Heart right ventricle (tissue), 16 donors: ENCODE data around the gene TRIM51G. TPM values are rescaled to one million over a fixed set of nuclear protein-coding genes. Genes with fewer than 3 reads are reported as not detected.
"Not testable (repeated sequence)": the region's sequence is repeated elsewhere in the genome, so short reads cannot be mapped to it uniquely, and the experiment has no call there.

Source experiments
- ATAC-seq, 8 donors: fragments of 200-7000 bp; cut with Tn5 transposase; one replicate each; pipeline ENCODE4 v1.9.1; 2020; ENCODE audit warnings: mild to moderate bottlenecking in 8 of 8, moderate library complexity in 8 of 8, moderate number of reproducible peaks in 1 of 8
- DNase-seq, 2 donors: peaks; one replicate each; pipeline ENCODE4 v3.0.0-alpha.2; 2020
- H3K27ac ChIP-seq, 10 donors: fragments of 200-600 bp; sonication (generic) in 2 of 10; one replicate each; pipeline versions ENCODE4 v1.5.0 to v1.8.0; 2020 to 2022; ENCODE audit warnings: mild to moderate bottlenecking in 3 of 10
- H3K27me3 ChIP-seq, 7 donors: fragments of 200-600 bp; one replicate each; pipeline ENCODE4 v1.8.0; 2021 to 2022; ENCODE audit warnings: mild to moderate bottlenecking in 2 of 7
- H3K36me3 ChIP-seq, 9 donors: fragments of 200-600 bp; sonication (generic) in 1 of 9; one replicate each; pipeline versions ENCODE4 v1.5.0 to v1.8.0; 2020 to 2022; ENCODE audit warnings: mild to moderate bottlenecking in 2 of 9
- H3K4me1 ChIP-seq, 9 donors: fragments of 200-600 bp; sonication (generic) in 1 of 9; one replicate each; pipeline versions ENCODE4 v1.5.0 to v1.8.0; 2020 to 2022; ENCODE audit warnings: mild to moderate bottlenecking in 4 of 9
- H3K4me3 ChIP-seq, 10 donors: fragments of 200-600 bp; sonication (generic) in 2 of 10; one replicate each; pipeline versions ENCODE4 v1.5.0 to v1.8.0; 2020 to 2022; ENCODE audit warnings: mild to moderate bottlenecking in 7 of 10, moderate library complexity in 2 of 10
- H3K9me3 ChIP-seq, 11 donors: fragments of 200-600 bp in 10 of 11; sonication (generic) in 2 of 11; one replicate each; pipeline versions ENCODE4 v1.5.0 to v1.8.0; 2013 to 2022; ENCODE audit warnings: mild to moderate bottlenecking in 2 of 11, control low read depth in 1 of 11, moderate library complexity in 1 of 11
- WGBS, 2 donors: extraction: QIAGEN DNeasy Blood & Tissue Kit; methylation state at CpG; one replicate each; pipeline ENCODE4 v1.1.7; 2013; ENCODE audit warnings: inconsistent platforms in 1 of 2; 5-methylcytosine and 5-hydroxymethylcytosine counted together
- intact Hi-C, 10 donors: fragments of 100-400 bp; cut with DNase I; formaldehyde crosslinking; loops; one replicate each; pipeline versions ENCODE4 v1.11.1 to v1.14.2; 2022
- long read RNA-seq, 3 donors: library from polyadenylated mRNA; unstranded; transcript quantifications; one replicate each; pipeline ENCODE4 v2.0.0, GENCODE V29; 2020 to 2021
- polyA plus RNA-seq, 2 donors: library from polyadenylated mRNA; stranded (reverse); fragments of 200-250 nt; gene quantifications; one replicate each; pipeline ENCODE4 v1.2.3, GENCODE V29; 2013
- total RNA-seq, 10 donors: library from RNA; stranded (reverse); fragmentation: NEBNext Ultra II Directional in 3 of 10; extraction: Animal tissue kit (Norgen Biotek cat#: 25700) in 3 of 10; gene quantifications; one replicate each; pipeline versions ENCODE4 v1.2.1 to v1.2.4, GENCODE V29; 2021 to 2023
- donor health status: Arrhythmogenic right ventricular cardiomyopathy.
- donor health status: ischemic (EF 13 %, LVEDD 7.1; RV severe dilation, severe dysfunction).
- donor health status: healthy with polysubstance abuse.
- donor health status: DM: no; HTN: yes; CAD: no.
- donor health status: DM: no; HTN: no; CAD: no.
- donor health status: ischemic (EF 25% LVEDD 6.9; RV normal size, moderate dysfunction).
- donor health status: ischemic (EF 25% LVEDD 5.7; RV mildly dilated, moderate dysfunction).
- donor health status: healthy.
- donor health status: DM: yes; HTN: yes; CAD: no.
- donor health status: Ischemic cardiomyopathy.
- donor health status: ischemic (EF 35%, LVEDD 5.7; RV mildly dilated, moderate dysfunction).
- donor health status: nonischemic (EF 11% LVEDD 7.7; RV severe dilation, severe dysfunction).
- donor health status: DM: yes; HTN: yes; CAD: no.
- donor health status: PGD.
- donor health status: ischemic (EF 29% LVEDD 5.4; RV normal size, mild dysfunction).
- donor health status: nonischemic (EF 23%, LVEDD 6.1; RV moderate dilation, normal function).

TRIM51G gene, protein sequence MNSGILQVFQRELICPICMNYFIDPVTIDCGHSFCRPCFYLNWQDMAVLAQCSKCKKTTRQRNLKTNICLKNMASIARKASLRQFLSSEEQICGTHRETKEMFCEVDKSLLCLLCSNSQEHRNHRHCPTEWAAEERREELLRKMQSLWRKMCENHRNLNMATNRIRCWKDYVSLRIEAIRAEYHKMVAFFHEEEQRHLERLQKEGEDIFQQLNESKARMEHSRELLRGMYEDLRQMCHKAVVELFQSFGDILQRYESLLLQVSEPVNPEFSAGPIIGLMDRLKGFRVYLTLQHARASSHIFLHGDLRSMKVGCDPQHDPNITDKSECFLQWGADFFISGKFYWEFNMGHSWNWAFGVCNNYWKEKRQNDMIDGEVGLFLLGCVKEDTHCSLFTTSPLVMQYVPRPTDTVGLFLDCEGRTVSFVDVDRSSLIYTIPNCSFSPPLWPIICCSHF
- total RNA-seq (not detected), polyA plus RNA-seq (not detected)
- long read RNA-seq, donor 1 = 0 reads
- long read RNA-seq, donor 2 = 0 reads
- long read RNA-seq, donor 3 = 0 reads

DNA sequence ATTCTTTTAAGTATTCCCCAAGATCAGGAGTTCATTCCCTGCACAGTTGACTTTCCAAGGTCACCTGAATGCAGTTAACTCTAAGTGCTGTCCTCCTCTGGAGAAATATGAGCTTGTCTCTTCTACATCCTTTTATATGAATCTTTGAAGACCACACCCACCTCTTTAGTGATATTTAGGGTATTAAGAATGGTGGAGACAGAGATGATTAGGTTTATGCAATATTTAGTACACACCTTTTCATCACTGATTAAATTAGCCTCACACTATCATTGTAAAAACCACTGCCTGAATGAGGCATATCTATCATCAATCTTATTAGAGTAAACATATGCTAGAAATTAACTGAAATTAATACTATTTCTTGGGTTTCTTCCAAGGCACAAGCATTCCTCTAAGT, at the start of gene TRIM51G:
Gene TRIM51G (minus strand): TSS at position 101 of the 400 bp plus-strand sequence. CDS start 2,190 bp downstream, outside the sequence.
- H3K9me3 ChIP-seq, intact Hi-C loops: not testable (repeated sequence)

DNA sequence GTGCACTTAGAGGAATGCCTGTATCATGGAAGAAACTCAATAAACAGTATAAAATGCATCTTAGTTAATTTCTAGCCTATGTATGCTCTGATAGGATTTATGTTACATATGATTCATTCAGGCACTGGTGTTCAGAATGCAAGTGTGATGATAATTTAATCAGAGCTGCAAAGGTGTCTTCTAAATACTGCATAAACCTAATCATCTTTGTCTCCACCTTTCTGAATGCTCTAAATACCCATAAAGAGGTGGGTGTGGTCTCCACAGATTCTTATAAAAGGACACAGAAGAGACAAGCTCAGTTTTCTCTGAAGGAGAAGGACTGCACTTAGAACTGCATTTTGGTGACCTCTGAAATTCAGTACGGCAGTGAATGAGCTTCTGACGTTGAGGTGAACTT, 44.8 kb upstream of the TRIM51G start, which contains the start of gene TRIM49B:
Gene TRIM49B (plus strand): TSS at position 301 of the 400 bp plus-strand sequence. CDS start 2,777 bp downstream, outside the sequence.
- WGBS, 2 donors = 23 to 28% methylated on average over 2 of the region's 2 CpGs

More for the DNA sequence above, at the start of gene TRIM51G:
- H3K27ac ChIP-seq, DNase-seq, H3K4me3 ChIP-seq, H3K27me3 ChIP-seq, ATAC-seq, H3K36me3 ChIP-seq, H3K4me1 ChIP-seq: not testable (repeated sequence)

DNA sequence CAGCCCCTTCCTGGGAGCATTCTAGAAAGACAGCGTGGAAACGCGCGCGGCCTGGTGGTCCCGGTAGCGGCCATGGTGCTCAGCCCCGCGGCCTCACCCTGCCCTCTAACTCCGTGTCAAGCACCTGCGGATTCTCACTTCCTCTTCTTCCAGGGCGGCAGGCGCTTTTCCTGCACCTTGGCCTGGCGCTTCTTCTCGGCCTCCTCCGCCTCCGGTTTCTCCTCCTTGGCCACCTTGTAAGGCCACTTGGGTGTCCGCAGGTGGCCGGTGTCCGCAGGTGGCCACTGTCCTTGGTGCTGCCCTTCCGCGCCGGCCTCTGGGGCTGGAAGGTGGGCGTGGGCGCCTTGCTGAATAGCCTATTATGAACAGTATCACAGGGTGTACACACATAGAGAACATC, 15.1 kb downstream of the TRIM51G start:
- 92 to 94% methylated on average over 25 of the region's 25 CpGs for WGBS, 2 donors
- not testable (repeated sequence) for ATAC-seq

More for the DNA sequence above, 44.8 kb upstream of the TRIM51G start, which contains the start of gene TRIM49B:
- intact Hi-C loops, ATAC-seq, H3K4me3 ChIP-seq, H3K27me3 ChIP-seq, H3K36me3 ChIP-seq, H3K9me3 ChIP-seq, H3K4me1 ChIP-seq, H3K27ac ChIP-seq, DNase-seq: not testable (repeated sequence)

DNA sequence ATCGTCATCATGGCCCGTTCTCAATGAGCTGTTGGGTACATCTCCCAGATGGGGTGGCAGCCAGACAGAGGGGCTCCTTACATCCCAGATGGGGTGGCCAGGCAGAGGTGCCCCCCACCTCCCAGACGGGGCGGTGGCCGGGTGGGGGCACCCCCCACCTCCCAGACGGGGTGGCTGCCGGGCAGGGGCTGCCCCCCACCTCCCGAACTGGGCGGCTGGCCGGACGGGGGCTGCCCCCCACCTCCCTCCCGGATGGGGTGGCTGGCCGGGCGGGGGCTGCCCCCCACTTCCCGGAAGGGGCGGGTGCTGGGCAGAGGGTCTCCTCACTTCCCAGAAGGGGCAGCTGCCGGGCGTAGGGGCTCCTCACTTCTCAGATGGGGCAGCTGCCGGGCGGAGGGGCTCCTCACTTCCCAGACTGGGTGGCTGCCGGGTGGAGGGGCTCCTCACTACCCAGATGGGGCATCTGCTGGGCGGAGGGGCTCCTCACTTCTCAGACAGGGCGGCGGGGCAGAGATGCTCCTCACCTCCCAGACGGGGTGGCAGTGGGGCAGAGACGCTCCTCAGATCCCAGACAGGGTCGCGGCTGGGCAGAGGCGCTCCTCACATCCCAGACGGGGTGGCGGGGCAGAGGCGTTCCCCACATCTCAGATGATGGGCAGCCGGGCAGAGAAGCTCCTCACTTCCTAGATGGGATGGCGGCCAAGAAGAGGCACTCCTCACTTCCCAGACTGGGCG, 28.2 kb downstream of the TRIM51G start:
- H3K4me3 ChIP-seq, H3K9me3 ChIP-seq, H3K27me3 ChIP-seq, intact Hi-C loops, H3K4me1 ChIP-seq, H3K36me3 ChIP-seq, ATAC-seq, H3K27ac ChIP-seq, DNase-seq: not testable (repeated sequence)
- 85 to 90% methylated on average over 32 to 35 of the region's 35 CpGs for WGBS, 2 donors

More for the DNA sequence above, 15.1 kb downstream of the TRIM51G start:
- DNase-seq, H3K27me3 ChIP-seq, H3K27ac ChIP-seq, H3K9me3 ChIP-seq, intact Hi-C loops, H3K4me3 ChIP-seq, H3K36me3 ChIP-seq, H3K4me1 ChIP-seq: not testable (repeated sequence)

DNA sequence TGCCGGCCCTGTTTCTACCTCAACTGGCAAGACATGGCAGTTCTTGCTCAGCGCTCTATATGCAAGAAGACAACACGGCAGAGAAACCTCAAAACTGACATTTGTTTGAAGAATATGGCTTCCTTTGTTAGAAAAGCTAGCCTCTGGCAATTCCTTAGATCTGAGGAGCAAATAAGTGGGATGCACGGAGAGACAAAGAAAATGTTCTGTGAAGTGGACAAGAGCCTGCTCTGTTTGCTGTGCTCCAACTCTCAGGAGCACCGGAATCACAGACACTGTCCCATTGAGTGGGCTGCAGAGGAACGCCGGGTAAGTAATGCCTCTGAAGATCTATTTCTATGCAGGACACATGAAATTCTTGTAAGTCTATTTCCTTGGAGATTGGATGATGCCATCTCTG, 37.9 kb downstream of the TRIM51G start:
- H3K9me3 ChIP-seq, H3K27me3 ChIP-seq, H3K36me3 ChIP-seq, intact Hi-C loops, DNase-seq, ATAC-seq, H3K4me3 ChIP-seq, H3K27ac ChIP-seq, H3K4me1 ChIP-seq: not testable (repeated sequence)
- WGBS, 2 donors = 77 to 82% methylated on average over 7 of the region's 7 CpGs

Other genes starting within 250 kb of the TRIM51G start
- gene TRIM49B, start 44.9 kb upstream of the TRIM51G start, total RNA-seq = not detected
- gene TRIM49B, start 44.9 kb upstream of the TRIM51G start, polyA plus RNA-seq = not detected
- gene TRIM64C, start 75.2 kb upstream of the TRIM51G start, total RNA-seq = not detected
- not detected for gene TRIM64C, start 75.2 kb upstream of the TRIM51G start, polyA plus RNA-seq
- under 1 TPM in 6 of 10 donors, not detected in 4; 0.13 to 0.61 (median 0.46) TPM for gene FOLH1, start 224.7 kb upstream of the TRIM51G start, total RNA-seq
- under 1 TPM; 0.03 to 0.15 TPM for gene FOLH1, start 224.7 kb upstream of the TRIM51G start, polyA plus RNA-seq